ENCODE measurements around the gene SULT1A1.
"Not testable (repeated sequence)": the region's sequence is repeated elsewhere in the genome, so short reads cannot be mapped to it uniquely, and the experiment has no call there.

SULT1A1 gene

GRCh38 chr16:28607681-28608495 is 2.0 kb downstream of the SULT1A1 start:
- not testable (repeated sequence) for H3K27ac ChIP-seq (ENCODE audit: low read depth, low read length); H3K4me3 ChIP-seq (ENCODE audit: low read depth, low read length); H3K79me2 ChIP-seq (ENCODE audit: control insufficient read depth, insufficient read depth, low read length, unreplicated experiment); H3K27me3 ChIP-seq (ENCODE audit: insufficient read depth, low read length); H3K4me1 ChIP-seq (ENCODE audit: control insufficient read depth, insufficient read depth, low read length, unreplicated experiment); H3K36me3 ChIP-seq (ENCODE audit: insufficient read depth, low read length); H2AFZ ChIP-seq (ENCODE audit: low read length, unreplicated experiment)

GRCh38 chr16:28607116-28607623 is 2.7 kb downstream of the SULT1A1 start:
- H3K79me2 ChIP-seq (ENCODE audit: control insufficient read depth, insufficient read depth, low read length, unreplicated experiment): no peaks in the 10 kb centered on the region
- H3K4me3 ChIP-seq (ENCODE audit: low read depth, low read length): no peak overlapping the region
- no peaks in the 10 kb centered on the region for H3K27me3 ChIP-seq (ENCODE audit: insufficient read depth, low read length)
- H3K27ac ChIP-seq (ENCODE audit: low read depth, low read length): no peak overlapping the region
- H2AFZ ChIP-seq (ENCODE audit: low read length, unreplicated experiment): no peak overlapping the region
- no peaks in the 10 kb centered on the region for H3K36me3 ChIP-seq (ENCODE audit: insufficient read depth, low read length)
- no peaks in the 10 kb centered on the region for H3K4me1 ChIP-seq (ENCODE audit: control insufficient read depth, insufficient read depth, low read length, unreplicated experiment)

- Histone ChIP-seq H3K4me3 (ENCODE audit: low read depth, low read length) (no peak overlapping the region), H2AFZ (ENCODE audit: low read length, unreplicated experiment) (no peak overlapping the region), H3K4me1 (ENCODE audit: control insufficient read depth, insufficient read depth, low read length, unreplicated experiment) (no peaks in the 10 kb centered on the region), H3K27me3 (ENCODE audit: insufficient read depth, low read length) (no peaks in the 10 kb centered on the region), H3K36me3 (ENCODE audit: insufficient read depth, low read length) (no peaks in the 10 kb centered on the region), H3K27ac (ENCODE audit: low read depth, low read length) (no peak overlapping the region), H3K79me2 (ENCODE audit: control insufficient read depth, insufficient read depth, low read length, unreplicated experiment) (no peaks in the 10 kb centered on the region)
Measured at GRCh38 chr16:28606291-28607115, 3.3 kb downstream of the SULT1A1 start.

GRCh38 chr16:28604186-28604565 is 5.7 kb downstream of the SULT1A1 start:
- Histone ChIP-seq H3K36me3 (ENCODE audit: insufficient read depth, low read length) (no peaks in the 10 kb centered on the region), H3K79me2 (ENCODE audit: control insufficient read depth, insufficient read depth, low read length, unreplicated experiment) (no peaks in the 10 kb centered on the region), H3K4me3 (ENCODE audit: low read depth, low read length) (no peak overlapping the region), H3K4me1 (ENCODE audit: control insufficient read depth, insufficient read depth, low read length, unreplicated experiment) (no peaks in the 10 kb centered on the region), H2AFZ (ENCODE audit: low read length, unreplicated experiment) (no peak overlapping the region), H3K27ac (ENCODE audit: low read depth, low read length) (no peak overlapping the region), H3K27me3 (ENCODE audit: insufficient read depth, low read length) (no peaks in the 10 kb centered on the region)

- no peaks in the 10 kb centered on the region for H3K36me3 ChIP-seq (ENCODE audit: insufficient read depth, low read length)
- no peaks in the 10 kb centered on the region for H3K27me3 ChIP-seq (ENCODE audit: insufficient read depth, low read length)
- H3K4me3 ChIP-seq (ENCODE audit: low read depth, low read length): no peak overlapping the region
- H3K27ac ChIP-seq (ENCODE audit: low read depth, low read length): no peak overlapping the region
- no peak overlapping the region for H2AFZ ChIP-seq (ENCODE audit: low read length, unreplicated experiment)
- no peaks in the 10 kb centered on the region for H3K4me1 ChIP-seq (ENCODE audit: control insufficient read depth, insufficient read depth, low read length, unreplicated experiment)
- H3K79me2 ChIP-seq (ENCODE audit: control insufficient read depth, insufficient read depth, low read length, unreplicated experiment): no peaks in the 10 kb centered on the region
Measured at GRCh38 chr16:28603381-28604185, 6.3 kb downstream of the SULT1A1 start.

- Histone ChIP-seq H3K27ac (ENCODE audit: low read depth, low read length) (no peak overlapping the region), H3K36me3 (ENCODE audit: insufficient read depth, low read length) (no peaks in the 10 kb centered on the region), H3K4me3 (ENCODE audit: low read depth, low read length) (no peak overlapping the region), H3K79me2 (ENCODE audit: control insufficient read depth, insufficient read depth, low read length, unreplicated experiment) (no peaks in the 10 kb centered on the region), H3K27me3 (ENCODE audit: insufficient read depth, low read length) (no peaks in the 10 kb centered on the region), H2AFZ (ENCODE audit: low read length, unreplicated experiment) (no peak overlapping the region), H3K4me1 (ENCODE audit: control insufficient read depth, insufficient read depth, low read length, unreplicated experiment) (no peaks in the 10 kb centered on the region)
Measured at GRCh38 chr16:28602529-28602928, 7.3 kb downstream of the SULT1A1 start.

GRCh38 chr16:28602062-28602461 is 7.8 kb downstream of the SULT1A1 start:
- not testable (repeated sequence) for H2AFZ ChIP-seq (ENCODE audit: low read length, unreplicated experiment); H3K4me1 ChIP-seq (ENCODE audit: control insufficient read depth, insufficient read depth, low read length, unreplicated experiment); H3K27ac ChIP-seq (ENCODE audit: low read depth, low read length); H3K36me3 ChIP-seq (ENCODE audit: insufficient read depth, low read length); H3K27me3 ChIP-seq (ENCODE audit: insufficient read depth, low read length); H3K79me2 ChIP-seq (ENCODE audit: control insufficient read depth, insufficient read depth, low read length, unreplicated experiment); H3K4me3 ChIP-seq (ENCODE audit: low read depth, low read length)

GRCh38 chr16:28601589-28601988 is 8.3 kb downstream of the SULT1A1 start:
- not testable (repeated sequence) for H3K27ac ChIP-seq (ENCODE audit: low read depth, low read length); H2AFZ ChIP-seq (ENCODE audit: low read length, unreplicated experiment); H3K4me3 ChIP-seq (ENCODE audit: low read depth, low read length); H3K4me1 ChIP-seq (ENCODE audit: control insufficient read depth, insufficient read depth, low read length, unreplicated experiment); H3K27me3 ChIP-seq (ENCODE audit: insufficient read depth, low read length); H3K79me2 ChIP-seq (ENCODE audit: control insufficient read depth, insufficient read depth, low read length, unreplicated experiment); H3K36me3 ChIP-seq (ENCODE audit: insufficient read depth, low read length)

GRCh38 chr16:28600965-28601364 is 8.9 kb downstream of the SULT1A1 start:
- H3K36me3 ChIP-seq (ENCODE audit: insufficient read depth, low read length); H2AFZ ChIP-seq (ENCODE audit: low read length, unreplicated experiment); H3K4me1 ChIP-seq (ENCODE audit: control insufficient read depth, insufficient read depth, low read length, unreplicated experiment); H3K79me2 ChIP-seq (ENCODE audit: control insufficient read depth, insufficient read depth, low read length, unreplicated experiment); H3K4me3 ChIP-seq (ENCODE audit: low read depth, low read length); H3K27ac ChIP-seq (ENCODE audit: low read depth, low read length); H3K27me3 ChIP-seq (ENCODE audit: insufficient read depth, low read length): not testable (repeated sequence)

- H2AFZ ChIP-seq (ENCODE audit: low read length, unreplicated experiment): not testable (repeated sequence)
Measured at GRCh38 chr16:28599377-28600285, 10.2 kb downstream of the SULT1A1 start.

More at GRCh38 chr16:28599377-28600285, 10.2 kb downstream of the SULT1A1 start:
- not testable (repeated sequence) for H3K79me2 ChIP-seq (ENCODE audit: control insufficient read depth, insufficient read depth, low read length, unreplicated experiment); H3K27ac ChIP-seq (ENCODE audit: low read depth, low read length); H3K36me3 ChIP-seq (ENCODE audit: insufficient read depth, low read length); H3K4me1 ChIP-seq (ENCODE audit: control insufficient read depth, insufficient read depth, low read length, unreplicated experiment); H3K4me3 ChIP-seq (ENCODE audit: low read depth, low read length); H3K27me3 ChIP-seq (ENCODE audit: insufficient read depth, low read length)

All from ACC112 (cell line).